Skin epidermis (tissue), 12 donors: Measurements from ENCODE around the gene KIF21B.

Experiments used
- H3K27ac ChIP-seq, 21 experiments: fragments of 200-600 bp; sonication (generic) in 11 of 21; one replicate each; pipeline ENCODE4 v1.5.0; 2020; ENCODE audit warnings: mild to moderate bottlenecking in 3 of 21, inconsistent platforms in 2 of 21, moderate library complexity in 2 of 21
- H3K4me3 ChIP-seq, 7 experiments: fragments of 200-600 bp; sonication (generic) in 2 of 7; one replicate each; pipeline ENCODE4 v1.5.0; 2020; ENCODE audit warnings: inconsistent platforms in 2 of 7, mild to moderate bottlenecking in 2 of 7, moderate library complexity in 1 of 7

Gene KIF21B

GRCh38 chr1:201001962-201002361 lies 21.6 kb downstream of the KIF21B start:
- H3K4me3 ChIP-seq: no peak overlapping the region
- H3K27ac ChIP-seq: no peak overlapping the region

DNA sequence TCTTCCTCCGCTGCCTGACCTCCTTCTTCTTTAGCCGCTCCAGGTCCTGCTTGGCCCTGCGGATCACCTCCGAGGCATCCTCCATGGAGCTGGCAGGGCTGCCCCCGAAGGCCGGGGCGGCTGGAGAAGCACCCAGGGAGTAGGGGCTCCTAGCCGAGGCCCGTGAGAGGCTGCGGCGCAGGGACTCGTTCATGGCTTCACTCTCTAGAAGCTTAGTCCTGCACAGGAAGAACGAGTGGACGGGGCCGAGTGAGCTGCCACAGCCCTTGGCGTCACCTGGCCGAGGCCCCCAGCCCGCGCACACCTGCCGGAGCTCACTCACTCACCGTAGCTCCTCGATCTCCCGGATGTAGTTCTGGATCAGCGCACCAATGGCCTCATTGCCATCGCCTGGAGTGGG lies 23.1 kb downstream of the KIF21B start:
- no peak overlapping the region for H3K27ac ChIP-seq
- H3K4me3 ChIP-seq: no peak overlapping the region

DNA sequence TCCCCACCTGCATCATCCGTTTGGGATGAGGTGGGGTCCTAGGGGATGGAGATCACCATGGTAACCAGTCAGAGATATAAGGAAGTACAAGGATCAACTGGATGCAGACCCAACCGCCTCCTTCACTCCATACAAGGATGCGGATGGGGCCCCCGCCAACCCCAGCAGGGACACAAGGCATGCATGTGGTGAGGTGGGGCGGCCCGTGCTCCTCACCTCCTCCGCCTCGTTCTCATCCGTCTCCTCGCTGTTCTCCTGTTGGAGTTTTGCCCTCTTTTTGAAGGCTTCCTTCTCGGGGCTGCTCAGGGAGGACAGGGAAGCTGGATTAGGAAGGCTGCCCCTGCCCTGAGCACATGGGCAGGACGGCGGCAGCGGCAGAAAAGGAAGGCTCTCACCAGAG lies 23.8 kb downstream of the KIF21B start:
- no peak overlapping the region for H3K27ac ChIP-seq
- H3K4me3 ChIP-seq: no peak overlapping the region

GRCh38 chr1:200998323-200998722 lies 25.2 kb downstream of the KIF21B start:
- Histone ChIP-seq H3K27ac (no peak overlapping the region), H3K4me3 (no peak overlapping the region)

GRCh38 chr1:200992382-200993048 lies 31.0 kb downstream of the KIF21B start:
- no peak overlapping the region for H3K27ac ChIP-seq
- no peak overlapping the region for H3K4me3 ChIP-seq

DNA sequence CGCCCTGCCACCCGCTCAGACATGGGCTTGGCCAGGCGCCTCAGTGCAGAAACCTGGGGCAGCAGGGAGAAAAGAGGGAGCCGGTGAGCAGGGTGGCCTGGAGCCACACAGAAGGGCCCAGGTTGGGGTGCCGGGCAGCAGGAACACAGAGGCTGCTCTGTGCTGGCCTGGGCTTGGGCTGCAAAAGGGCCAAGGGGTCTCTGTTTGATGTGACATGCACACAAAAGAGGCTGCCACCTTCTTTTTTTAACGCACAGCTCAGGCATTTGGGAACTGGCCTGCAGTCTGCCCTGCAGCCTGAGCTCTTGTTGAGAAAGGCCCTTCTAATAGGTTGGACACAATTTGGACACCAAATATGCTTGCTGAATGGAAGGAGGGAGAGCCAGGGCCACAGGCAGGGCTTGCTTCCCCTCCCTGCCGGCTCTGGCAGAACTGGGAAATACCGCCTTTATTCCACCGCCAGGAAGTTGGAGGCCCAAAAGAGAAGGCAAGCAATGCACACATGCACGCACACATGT lies 32.4 kb downstream of the KIF21B start:
- Histone ChIP-seq H3K4me3 (no peak overlapping the region), H3K27ac (no peak overlapping the region)

DNA sequence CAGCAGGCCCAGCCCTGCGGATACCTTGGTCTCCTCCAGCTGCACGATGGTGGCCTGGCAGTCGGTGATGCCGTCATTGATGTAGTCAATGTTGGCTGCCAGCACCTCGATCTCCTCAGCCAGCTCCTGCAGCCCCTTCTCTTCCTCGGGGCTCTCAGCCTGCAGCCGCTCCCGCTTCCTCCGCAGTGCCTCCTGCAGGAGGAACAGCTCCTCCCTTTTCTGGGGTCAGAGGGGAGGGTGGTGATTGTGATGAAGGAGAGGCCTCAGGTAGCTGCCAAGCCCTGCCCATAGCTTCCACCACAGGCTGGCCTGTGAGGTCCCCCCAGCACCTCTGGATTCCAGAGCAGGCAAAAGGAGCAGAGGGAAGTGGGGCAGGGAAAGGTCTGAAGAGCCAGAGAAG lies 33.4 kb downstream of the KIF21B start:
- H3K4me3 ChIP-seq: no peak overlapping the region

GRCh38 chr1:200989337-200989736 lies 34.2 kb downstream of the KIF21B start:
- Histone ChIP-seq H3K4me3 (no peak overlapping the region), H3K27ac (no peak overlapping the region)

More for the DNA sequence above, 33.4 kb downstream of the KIF21B start:
- H3K27ac ChIP-seq: no peak overlapping the region

DNA sequence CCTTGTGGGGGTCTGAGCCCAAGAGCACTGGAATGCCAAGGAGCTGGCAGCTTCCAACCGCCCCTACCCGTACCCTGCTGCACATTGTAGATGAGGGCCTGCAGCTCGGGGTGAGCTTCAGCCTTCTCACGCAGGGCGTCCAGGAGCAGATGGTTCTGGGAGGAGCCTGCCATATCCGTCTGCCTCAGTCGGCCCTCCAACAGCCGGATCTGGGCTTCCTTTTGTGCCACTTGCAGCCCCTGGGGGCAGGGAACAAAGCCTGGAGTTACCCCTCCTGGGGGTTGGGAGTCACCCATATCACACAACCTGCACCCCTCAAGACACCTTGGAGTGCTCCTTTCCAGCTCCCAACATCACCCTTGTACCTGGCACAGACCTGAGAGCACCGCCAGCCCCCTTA lies 34.8 kb downstream of the KIF21B start:
- no peak overlapping the region for H3K4me3 ChIP-seq
- H3K27ac ChIP-seq: no peak overlapping the region

DNA sequence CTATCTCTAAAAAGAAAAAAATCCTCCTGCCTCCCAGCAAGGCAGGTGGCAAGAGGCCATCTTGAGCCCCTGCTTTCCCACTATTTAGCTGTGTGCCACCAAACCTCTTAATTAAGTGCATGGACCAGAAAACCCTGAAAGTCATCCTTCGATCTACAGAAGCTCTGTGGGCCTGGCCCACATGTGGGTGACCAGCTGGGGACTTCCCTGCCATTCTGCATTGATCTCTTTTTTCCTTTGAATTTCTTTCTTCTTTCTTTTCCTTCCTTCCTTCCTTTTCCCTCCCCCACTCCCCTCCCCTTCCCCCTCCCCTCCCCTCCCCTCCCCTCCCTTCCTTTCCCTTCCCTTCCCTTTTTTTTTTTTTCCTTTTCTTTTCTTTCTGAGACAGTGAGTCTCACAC lies 38.0 kb downstream of the KIF21B start:
- no peak overlapping the region for H3K27ac ChIP-seq
- no peak overlapping the region for H3K4me3 ChIP-seq

- Histone ChIP-seq H3K4me3 (no peak overlapping the region), H3K27ac (no peak overlapping the region)
These were observed 40.4 kb downstream of the KIF21B start for GRCh38 chr1:200983035-200983561.

GRCh38 chr1:200982071-200982945 lies 41.2 kb downstream of the KIF21B start:
- Histone ChIP-seq H3K4me3 (no peak overlapping the region), H3K27ac (no peak overlapping the region)

GRCh38 chr1:200981278-200981677 lies 42.2 kb downstream of the KIF21B start:
- Histone ChIP-seq H3K4me3 (no peak overlapping the region), H3K27ac (no peak overlapping the region)

DNA sequence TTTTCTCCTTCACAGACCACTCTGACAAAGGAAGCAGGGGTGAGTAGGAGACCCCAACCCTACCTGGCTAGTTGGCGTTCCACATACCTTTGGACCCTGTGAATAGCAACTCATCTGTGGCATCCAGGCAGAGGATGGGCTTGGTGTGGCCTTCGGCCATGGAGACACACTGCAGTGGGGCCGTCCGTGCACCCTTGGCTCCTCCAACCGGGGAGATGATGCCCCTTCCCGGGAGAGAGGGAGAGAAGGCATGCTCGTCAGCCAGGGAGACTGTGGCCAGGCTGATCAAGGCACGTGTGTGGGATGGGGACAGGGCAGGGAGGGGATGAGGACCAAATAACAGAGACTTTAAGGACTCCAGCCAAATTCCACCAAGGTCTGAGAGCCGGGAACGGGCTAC lies 42.6 kb downstream of the KIF21B start:
- H3K27ac ChIP-seq: no peak overlapping the region

DNA sequence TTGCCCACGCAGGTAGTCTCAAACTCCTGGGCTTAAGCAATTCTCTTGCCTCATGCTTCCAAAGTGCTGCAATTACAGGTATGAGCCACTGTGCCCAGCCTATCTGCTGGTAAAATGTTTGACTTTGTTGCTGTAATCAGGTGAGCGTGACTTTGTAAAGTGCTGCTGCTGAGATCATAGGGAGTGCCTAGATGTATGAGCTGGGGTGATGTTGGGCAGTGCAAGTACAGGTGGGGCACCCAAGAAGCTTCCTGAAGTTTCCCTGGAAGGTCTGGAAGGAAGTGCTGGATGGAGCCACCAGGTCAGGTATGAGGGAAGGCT lies 43.1 kb downstream of the KIF21B start:
- Histone ChIP-seq H3K27ac (no peak overlapping the region), H3K4me3 (no peak overlapping the region)

More for the DNA sequence above, 42.6 kb downstream of the KIF21B start:
- H3K4me3 ChIP-seq: no peak overlapping the region

DNA sequence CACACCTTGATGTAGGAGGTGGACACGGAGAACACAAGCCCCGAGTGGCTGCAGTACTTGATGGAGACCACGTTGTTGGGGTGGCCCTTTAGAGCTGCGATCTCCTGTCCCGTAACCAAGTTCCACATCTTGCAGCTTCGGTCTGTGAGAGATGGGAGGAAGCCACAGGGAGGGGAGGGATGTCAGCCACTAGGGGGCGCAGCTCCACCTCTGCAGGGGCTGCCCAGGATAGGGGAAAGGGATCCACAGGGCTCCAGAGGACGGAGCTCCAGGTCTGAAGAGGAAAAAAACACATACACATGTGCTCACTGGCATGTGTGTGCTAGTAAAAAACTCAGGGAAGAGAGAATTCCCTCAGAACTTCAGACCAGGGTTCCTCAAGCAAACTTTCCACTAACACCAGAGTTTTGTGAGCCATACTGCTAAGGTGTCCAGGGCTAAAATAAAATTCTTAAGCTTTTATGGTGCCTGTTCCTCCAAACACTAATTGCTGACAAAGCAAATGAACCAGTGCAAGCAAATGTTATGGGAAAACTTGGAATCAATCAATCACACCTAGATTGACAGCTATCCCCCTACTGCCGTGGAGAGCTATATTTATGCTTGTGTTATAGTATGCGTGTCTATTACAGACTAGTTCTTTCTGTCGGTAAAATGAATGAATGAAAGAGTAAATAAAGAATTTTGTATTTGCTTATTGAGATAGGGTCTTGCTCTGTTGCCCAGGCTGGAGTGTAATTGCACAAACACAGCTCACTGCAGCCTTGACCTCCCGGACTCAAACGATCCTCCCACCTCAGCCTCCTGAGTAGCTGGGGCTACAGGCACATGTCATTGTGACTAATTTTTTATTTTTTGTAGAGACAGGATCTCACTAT lies 43.7 kb downstream of the KIF21B start:
- H3K4me3 ChIP-seq: no peak overlapping the region
- H3K27ac ChIP-seq: no peak overlapping the region

DNA sequence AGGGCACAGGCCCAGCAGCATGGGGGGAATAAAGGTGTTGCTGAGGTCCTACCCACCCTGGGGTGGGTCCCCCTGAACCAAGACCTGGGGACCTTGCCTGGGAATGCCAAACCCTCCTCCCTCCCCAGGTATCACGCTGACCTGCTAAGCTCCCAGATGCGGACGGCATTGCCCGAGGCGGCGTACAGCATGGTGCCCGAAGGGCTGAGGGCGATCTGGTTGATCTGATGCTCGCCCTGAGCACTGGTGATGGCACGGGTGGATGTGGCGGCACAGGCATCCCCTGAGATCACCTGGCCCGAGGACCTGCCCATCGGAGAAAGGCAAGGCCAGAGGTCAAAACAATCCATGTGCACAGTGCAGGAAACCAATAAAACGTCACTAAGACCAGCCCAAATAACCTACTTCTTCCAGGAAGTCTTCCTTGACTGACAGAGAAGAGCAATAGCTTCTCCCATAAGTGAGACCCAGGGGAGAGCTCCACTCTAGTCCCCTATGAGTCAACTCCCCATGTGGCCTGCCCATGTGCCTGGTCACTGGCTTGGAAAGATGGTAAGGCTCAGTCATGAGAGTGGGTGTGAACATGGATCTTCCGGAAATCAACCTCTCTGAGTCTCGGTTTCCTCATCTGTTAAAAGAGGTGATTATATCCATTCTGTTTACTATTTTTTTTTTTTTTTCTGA lies 46.3 kb downstream of the KIF21B start:
- H3K27ac ChIP-seq: no peak overlapping the region
- no peak overlapping the region for H3K4me3 ChIP-seq

GRCh38 chr1:200976634-200977033 lies 46.9 kb downstream of the KIF21B start:
- no peak overlapping the region for H3K4me3 ChIP-seq

DNA sequence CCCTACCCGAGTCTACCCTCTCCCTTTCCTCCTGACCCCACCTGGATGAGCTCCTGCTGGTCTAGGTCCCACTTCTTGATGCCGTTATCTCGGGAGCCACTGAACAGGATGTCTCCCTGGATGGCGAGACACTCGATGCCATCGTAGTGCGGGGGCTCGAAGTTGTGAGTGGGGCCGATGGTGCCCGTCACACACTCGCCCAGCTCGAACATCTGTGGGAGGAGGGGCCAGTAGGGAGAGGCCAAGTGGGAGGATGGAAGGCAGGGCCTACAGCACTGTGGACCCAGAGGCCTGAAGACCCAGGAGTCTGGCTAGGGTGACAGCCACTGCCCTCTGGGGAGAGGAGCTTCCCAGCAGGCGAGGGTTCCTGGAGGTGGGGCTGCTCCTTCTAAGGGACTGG lies 48.1 kb downstream of the KIF21B start:
- H3K4me3 ChIP-seq: no peak overlapping the region
- H3K27ac ChIP-seq: no peak overlapping the region

More at GRCh38 chr1:200976634-200977033, 46.9 kb downstream of the KIF21B start:
- H3K27ac ChIP-seq: no peak overlapping the region
